ENCODE measurements around the gene C10orf120. TPM values are rescaled to one million over a fixed set of nuclear protein-coding genes. Genes with fewer than 3 reads are reported as not detected.

The C10orf120 gene
- total and polyA plus RNA-seq, 2 experiments from 2014 or later = not detected

GRCh38 chr10:122656308-122656705 lies 43.3 kb downstream of the C10orf120 start:
- H3K27me3 ChIP-seq (ENCODE audit: insufficient read depth) = no peaks in the 10 kb centered on the region
- Mint-ChIP-seq H3K27ac (no peak overlapping the region), H3K9me3 (no peaks in the 10 kb centered on the region), H3K27me3 (ENCODE audit: insufficient read depth, low read depth, poor library complexity) (no peaks in the 10 kb centered on the region), H3K36me3 (ENCODE audit: low read depth) (no peaks in the 10 kb centered on the region), H3K4me1 (peaks cover 3% of the 10 kb centered on the region; the same call in 1 of the 3 replicates), H3K4me3 (no peak overlapping the region)
- DNase-seq (ENCODE audit: low spot score) = no peak
- no peak overlapping the region for H3K27ac ChIP-seq (ENCODE audit: low read depth)
- no peak overlapping the region for H2AFZ ChIP-seq
- ATAC-seq = no peak
- H3K4me1 ChIP-seq (ENCODE audit: insufficient read depth) = no peaks in the 10 kb centered on the region
- no peaks in the 10 kb centered on the region for H3F3A ChIP-seq (replicated peaks; ENCODE audit: low read depth)
- no peak for TF ChIP-seq STAT1 (IDR thresholded peaks at IDR 0.05; ENCODE audit: unreplicated experiment)
- TF ChIP-seq ETS1 (IDR thresholded peaks at IDR 0.05) = no peak
- no peak for TF ChIP-seq JUNB (IDR thresholded peaks at IDR 0.05; ENCODE audit: unreplicated experiment)
- no peak for TF ChIP-seq NANOG (IDR thresholded peaks at IDR 0.05; ENCODE audit: borderline replicate concordance)
- no peak for TF ChIP-seq ZNF114 (CRISPR knock-in tag; IDR thresholded peaks at IDR 0.05)
- no peak for TF ChIP-seq EZH2 (IDR thresholded peaks at IDR 0.05; ENCODE audit: low read depth, unreplicated experiment)
- no peak for TF ChIP-seq EZH2phosphoT487 (IDR thresholded peaks at IDR 0.05; ENCODE audit: unreplicated experiment)
- TF ChIP-seq CTCF (conservative IDR thresholded peaks at IDR 0.05; ENCODE audit: low read depth in 2 of 2) = no peak
- no peak overlapping the region for H3K4me3 ChIP-seq
- H4K20me1 ChIP-seq (replicated peaks; ENCODE audit: insufficient read depth) = no peaks in the 10 kb centered on the region
- 0 out of 2 replicates have a peak, but pooled peaks cover 17% of the 10 kb centered on the region for H3K9me2 ChIP-seq (ENCODE audit: insufficient read depth)
- H3K36me3 ChIP-seq (ENCODE audit: insufficient read depth) = no peaks in the 10 kb centered on the region
- H3K4me2 ChIP-seq = no peak overlapping the region
- H3K79me2 ChIP-seq (replicated peaks; ENCODE audit: insufficient read depth) = no peaks in the 10 kb centered on the region

- H3K4me1 ChIP-seq (ENCODE audit: insufficient read depth) = no peaks in the 10 kb centered on the region
- H4K20me1 ChIP-seq (replicated peaks; ENCODE audit: insufficient read depth) = no peaks in the 10 kb centered on the region
- no peaks in the 10 kb centered on the region for H3K36me3 ChIP-seq (ENCODE audit: insufficient read depth)
- H3K79me2 ChIP-seq (replicated peaks; ENCODE audit: insufficient read depth) = no peaks in the 10 kb centered on the region
- no peak overlapping the region for H3K4me3 Mint-ChIP-seq
- no peak overlapping the region for H3K27ac ChIP-seq (ENCODE audit: low read depth)
- no peak for TF ChIP-seq ETS1 (IDR thresholded peaks at IDR 0.05)
- no peak overlapping the region for H3K27ac Mint-ChIP-seq
- H3K27me3 ChIP-seq (ENCODE audit: insufficient read depth) = no peaks in the 10 kb centered on the region
- no peaks in the 10 kb centered on the region for H3K36me3 Mint-ChIP-seq (ENCODE audit: low read depth)
- 0 out of 2 replicates have a peak, but pooled peaks cover 17% of the 10 kb centered on the region for H3K9me2 ChIP-seq (ENCODE audit: insufficient read depth)
- ATAC-seq (no peak), DNase-seq (ENCODE audit: low spot score) (no peak)
- H2AFZ ChIP-seq = no peak overlapping the region
- peaks cover 3% of the 10 kb centered on the region; the same call in 1 of the 3 replicates for H3K4me1 Mint-ChIP-seq
- no peaks in the 10 kb centered on the region for H3F3A ChIP-seq (replicated peaks; ENCODE audit: low read depth)
- H3K27me3 Mint-ChIP-seq (ENCODE audit: insufficient read depth, low read depth, poor library complexity) = no peaks in the 10 kb centered on the region
- H3K4me2 ChIP-seq = no peak overlapping the region
- H3K9me3 Mint-ChIP-seq = no peaks in the 10 kb centered on the region
- no peak overlapping the region for H3K4me3 ChIP-seq
Observed at GRCh38 chr10:122655524-122656307, 43.9 kb downstream of the C10orf120 start.

Data from GM23338 (cell line).